Measurements from ENCODE around the gene TIMM44.

- no peak for TF ChIP-seq CTCF (IDR thresholded peaks at IDR 0.05)
- TF ChIP-seq POLR2A (IDR thresholded peaks at IDR 0.05), result no peak
- TF ChIP-seq POLR2AphosphoS5 (IDR thresholded peaks at IDR 0.05), result no peak
Observed at GRCh38 chr19:7933828-7934725, 9.4 kb downstream of the TIMM44 start.
